ENCODE data around the gene TEP1. TPM values are rescaled to one million over a fixed set of nuclear protein-coding genes. Genes with fewer than 3 reads are reported as not detected.

Gene TEP1
- total RNA-seq, 1 experiment from 2014 or later = 15.8 TPM

GRCh38 chr14:20382526-20382925 lies 30.8 kb downstream of the TEP1 start:
- no peak overlapping the region for H3K9ac ChIP-seq (ENCODE audit: extremely low read depth, insufficient read length, low read length)
- no CpG with 5 or more reads among the region's 12 CpGs for WGBS (ENCODE audit: extremely low coverage, insufficient read length, low lambda C conversion rate)
- DNase-seq = no peak
- no peak overlapping the region for H2BK5ac ChIP-seq (ENCODE audit: insufficient read length, low read length)
- no peaks in the 10 kb centered on the region for H3K79me2 ChIP-seq (ENCODE audit: insufficient read depth, low read length)
- Mint-ChIP-seq H3K27ac (peak overlapping the region in 1 of 3 experiments; percentile 36; a peak in 1 of 7 replicates), H3K4me3 (no peak overlapping the region), H3K27me3 (ENCODE audit: low read depth) (no peaks in the 10 kb centered on the region), H3K36me3 (ENCODE audit: insufficient read depth in 1 of 3, low read depth in 3 of 3) (peaks cover 28 to 80% (median 66%) of the 10 kb centered on the region in 3 experiments; a peak in 6 of 7 replicates), H3K4me1 (no peaks in the 10 kb centered on the region), H3K9me3 (no peaks in the 10 kb centered on the region; a peak in 1 of 5 replicates)
- no peaks in the 10 kb centered on the region for H3K27me3 ChIP-seq (ENCODE audit: insufficient read depth, low read length)
- H2AFZ ChIP-seq (ENCODE audit: low read length) = no peak overlapping the region
- no peak overlapping the region for H3K27ac ChIP-seq (ENCODE audit: insufficient read length, low read depth, low read length)
- TF ChIP-seq CTCF (conservative IDR thresholded peaks at IDR 0.05) = no peak
- H3K4me1 ChIP-seq (ENCODE audit: insufficient read depth, low read length) = no peaks in the 10 kb centered on the region
- no peak overlapping the region for H3K14ac ChIP-seq (ENCODE audit: insufficient read depth, low read length)
- H4K5ac ChIP-seq (ENCODE audit: insufficient read length, low read depth, low read length) = no peak overlapping the region
- H2BK120ac ChIP-seq (ENCODE audit: low read depth, low read length, poor library complexity, severe bottlenecking) = no peak overlapping the region
- no peak overlapping the region for H3K4me2 ChIP-seq (ENCODE audit: insufficient read depth, insufficient read length, low read length)
- no peak overlapping the region for H3K18ac ChIP-seq (ENCODE audit: insufficient read length, low read depth, low read length)
- no peak overlapping the region for H3T11ph ChIP-seq (ENCODE audit: low read length)
- no peak overlapping the region for H4K8ac ChIP-seq (replicated peaks; ENCODE audit: insufficient read length, low read depth, low read length)
- no peaks in the 10 kb centered on the region for H3K79me1 ChIP-seq (ENCODE audit: insufficient read depth, low read depth, low read length, poor library complexity, severe bottlenecking)
- H3K23ac ChIP-seq (ENCODE audit: insufficient read length, low read depth, low read length) = no peak overlapping the region
- H4K91ac ChIP-seq (ENCODE audit: insufficient read length, low read depth, low read length) = no peak overlapping the region
- no peak overlapping the region for H3K4ac ChIP-seq (ENCODE audit: low read depth, low read length)
- no peaks in the 10 kb centered on the region for H3K23me2 ChIP-seq (ENCODE audit: insufficient read length, low read depth, low read length, poor library complexity, severe bottlenecking)
- no peak overlapping the region for H2BK20ac ChIP-seq (ENCODE audit: low read depth, low read length, poor library complexity, severe bottlenecking)
- H4K20me1 ChIP-seq (ENCODE audit: control insufficient read depth, insufficient read depth, insufficient read length) = no peaks in the 10 kb centered on the region
- no peak overlapping the region for H2BK12ac ChIP-seq (ENCODE audit: insufficient read length, low read depth, low read length)
- no peak overlapping the region for H3K56ac ChIP-seq (ENCODE audit: insufficient read length, low read depth, low read length)
- H3K9me3 ChIP-seq (ENCODE audit: control insufficient read depth, low read depth, low read length) = no peaks in the 10 kb centered on the region
- H2BK15ac ChIP-seq (ENCODE audit: low read depth, low read length) = no peak overlapping the region
- H2AK5ac ChIP-seq (ENCODE audit: insufficient read length, low read length) = no peak overlapping the region
